D721Med (cell line): ENCODE data around the gene TIAM1.

ENCODE experiments used
- DNase-seq: peaks from one replicate; pipeline ENCODE4 v3.0.0; 2011; ENCODE audit warnings: low spot score; ENCODE audit not compliant: insufficient read length
- FAIRE-seq: peaks from 2 replicates; lab custom pipeline; 2011; peaks lifted over from hg19 to GRCh38; lab: Jason Lieb, UNC
- TF ChIP-seq, protein P1 (sequence below): IDR thresholded peaks from 2 replicates; pipeline ENCODE4 v1.5.1; 2012; ENCODE audit warnings: mild to moderate bottlenecking, control low read depth; ENCODE audit not compliant: insufficient read depth; ENCODE audit errors: missing control alignments

Gene TIAM1

DNA sequence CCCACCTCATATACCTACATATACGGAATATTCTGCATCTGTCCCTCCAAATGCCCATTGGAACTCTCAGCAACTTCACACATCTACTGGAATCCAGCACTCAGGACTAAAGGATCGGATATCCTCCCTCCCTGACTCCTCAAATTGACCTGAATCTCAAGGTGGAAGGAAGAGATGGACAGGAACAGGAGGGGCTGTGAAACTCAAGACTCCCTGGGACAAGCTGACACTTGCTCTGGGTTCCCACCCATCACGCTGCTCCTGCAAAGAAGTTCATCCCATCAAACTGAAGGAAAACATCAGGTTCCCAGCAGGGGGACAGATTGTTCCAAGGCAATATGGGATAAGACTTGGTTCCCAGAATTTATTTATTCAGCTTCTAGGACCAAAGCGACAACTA, 30.3 kb upstream of the TIAM1 start:
- no peak for FAIRE-seq
- DNase-seq = no peak
- TF ChIP-seq, protein P1, sequence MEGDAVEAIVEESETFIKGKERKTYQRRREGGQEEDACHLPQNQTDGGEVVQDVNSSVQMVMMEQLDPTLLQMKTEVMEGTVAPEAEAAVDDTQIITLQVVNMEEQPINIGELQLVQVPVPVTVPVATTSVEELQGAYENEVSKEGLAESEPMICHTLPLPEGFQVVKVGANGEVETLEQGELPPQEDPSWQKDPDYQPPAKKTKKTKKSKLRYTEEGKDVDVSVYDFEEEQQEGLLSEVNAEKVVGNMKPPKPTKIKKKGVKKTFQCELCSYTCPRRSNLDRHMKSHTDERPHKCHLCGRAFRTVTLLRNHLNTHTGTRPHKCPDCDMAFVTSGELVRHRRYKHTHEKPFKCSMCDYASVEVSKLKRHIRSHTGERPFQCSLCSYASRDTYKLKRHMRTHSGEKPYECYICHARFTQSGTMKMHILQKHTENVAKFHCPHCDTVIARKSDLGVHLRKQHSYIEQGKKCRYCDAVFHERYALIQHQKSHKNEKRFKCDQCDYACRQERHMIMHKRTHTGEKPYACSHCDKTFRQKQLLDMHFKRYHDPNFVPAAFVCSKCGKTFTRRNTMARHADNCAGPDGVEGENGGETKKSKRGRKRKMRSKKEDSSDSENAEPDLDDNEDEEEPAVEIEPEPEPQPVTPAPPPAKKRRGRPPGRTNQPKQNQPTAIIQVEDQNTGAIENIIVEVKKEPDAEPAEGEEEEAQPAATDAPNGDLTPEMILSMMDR = no peak

DNA sequence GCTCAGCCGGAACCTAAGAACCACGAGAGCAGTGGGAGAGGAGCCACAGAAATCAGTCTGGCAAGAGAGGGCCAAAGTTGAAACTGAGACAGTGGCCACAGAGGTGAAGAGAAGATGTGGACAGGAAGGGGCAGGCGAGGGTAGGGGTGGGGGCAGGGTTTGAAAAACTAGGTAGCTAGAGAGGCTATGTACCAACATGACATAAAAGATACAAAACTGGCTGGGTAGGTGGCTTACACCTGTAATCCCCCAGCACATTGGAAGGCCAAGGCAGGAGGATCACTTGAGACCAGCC, 28.4 kb upstream of the TIAM1 start:
- no peak for DNase-seq
- no peak for FAIRE-seq
- TF ChIP-seq, protein P1 = no peak

DNA sequence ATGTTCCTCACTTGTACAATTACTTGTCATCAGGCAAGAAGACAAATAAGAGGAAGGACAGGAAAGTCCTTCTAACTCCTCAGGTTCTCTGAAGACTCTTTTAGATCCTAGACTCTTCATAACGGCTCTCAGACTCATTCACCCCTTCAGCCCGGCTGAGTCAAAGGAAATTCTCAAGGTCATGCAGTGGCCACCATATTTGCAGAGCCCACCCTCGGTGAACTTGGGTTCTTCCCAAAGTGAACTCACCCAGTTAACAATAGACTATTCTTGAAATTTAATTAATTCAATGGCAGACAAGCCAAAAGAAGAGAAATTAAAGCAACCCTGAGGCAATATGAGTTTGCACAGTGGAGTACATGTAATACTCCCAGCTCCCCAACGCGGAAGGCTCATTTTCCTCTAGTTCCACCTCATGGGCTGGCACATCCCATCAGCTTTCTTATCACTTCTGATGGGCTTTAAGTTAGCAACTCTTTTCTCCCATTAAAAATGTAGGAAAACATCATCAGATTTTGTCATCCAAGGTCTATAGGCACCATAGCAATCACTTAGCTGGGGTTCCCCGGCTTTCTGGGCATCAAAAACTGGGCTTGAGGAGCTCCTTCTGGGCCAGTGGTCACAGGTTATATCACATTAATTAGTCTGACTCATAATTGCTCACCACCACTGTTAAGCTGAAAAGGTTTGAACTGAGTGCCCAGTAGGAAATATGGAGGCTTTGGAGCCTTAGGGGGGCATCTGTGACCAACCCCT, 27.8 kb upstream of the TIAM1 start:
- no peak for FAIRE-seq
- TF ChIP-seq, protein P1 = no peak
- DNase-seq = no peak

DNA sequence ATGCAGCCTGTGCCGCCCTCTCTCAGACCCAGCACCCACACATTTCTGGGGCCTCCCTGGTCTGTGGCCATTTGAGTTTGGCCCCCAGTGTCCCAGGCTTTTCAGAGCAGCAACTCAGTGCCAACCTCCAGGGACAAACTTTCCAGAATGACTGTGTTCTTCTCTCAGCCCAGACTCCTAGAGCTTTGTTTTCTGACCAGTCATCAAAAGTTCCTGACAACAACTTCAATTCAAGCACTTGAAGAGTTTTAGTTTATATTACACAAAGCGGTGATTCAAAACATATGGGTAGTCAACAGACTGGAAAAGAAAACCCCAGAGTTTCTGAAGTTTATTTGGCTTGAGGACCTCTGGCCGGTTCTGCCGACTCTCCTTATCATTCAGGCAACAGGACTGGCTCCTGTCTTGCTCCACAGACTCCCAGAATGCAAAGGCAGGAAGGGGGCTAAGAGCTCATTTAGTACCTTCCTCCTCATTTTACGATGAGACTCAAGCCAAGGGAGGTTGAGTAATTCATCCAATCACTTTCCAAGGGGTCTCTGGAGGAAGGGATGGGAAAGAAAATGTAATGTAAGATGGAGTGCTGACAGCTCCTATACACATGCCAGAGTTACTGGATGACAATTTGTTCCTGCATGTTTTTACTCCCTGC, 27.0 kb upstream of the TIAM1 start:
- DNase-seq (no peak), FAIRE-seq (no peak)
- TF ChIP-seq, protein P1 = no peak

DNA sequence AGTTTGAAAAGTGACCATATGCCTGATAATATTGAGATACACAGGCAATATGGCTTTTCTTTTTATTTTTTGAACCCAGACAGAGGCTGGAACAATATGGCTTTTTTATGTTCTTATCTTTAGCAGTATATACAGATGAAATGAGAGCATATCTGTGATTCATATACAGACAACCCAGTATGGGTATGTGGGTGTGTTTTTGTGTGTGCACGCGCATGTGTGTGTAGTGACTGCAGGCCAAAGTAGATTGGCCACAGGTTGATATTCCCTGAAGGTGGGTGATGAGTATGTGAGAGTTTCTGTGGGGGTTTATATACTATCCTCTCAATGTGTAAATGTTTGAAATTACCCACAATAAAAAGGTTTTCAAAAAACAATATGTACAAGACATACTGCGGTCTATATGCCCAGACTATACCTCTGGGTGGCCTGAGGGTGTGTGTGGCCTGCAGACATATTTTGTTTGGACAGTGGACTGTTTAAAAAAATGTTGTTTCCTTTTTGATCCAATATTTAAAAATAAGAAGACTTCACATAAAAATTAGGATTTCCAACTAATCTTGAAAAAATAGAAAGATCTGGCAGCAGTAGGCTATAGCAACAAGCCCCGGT, 26.3 kb upstream of the TIAM1 start:
- no peak for FAIRE-seq
- DNase-seq = no peak
- TF ChIP-seq, protein P1 = no peak

DNA sequence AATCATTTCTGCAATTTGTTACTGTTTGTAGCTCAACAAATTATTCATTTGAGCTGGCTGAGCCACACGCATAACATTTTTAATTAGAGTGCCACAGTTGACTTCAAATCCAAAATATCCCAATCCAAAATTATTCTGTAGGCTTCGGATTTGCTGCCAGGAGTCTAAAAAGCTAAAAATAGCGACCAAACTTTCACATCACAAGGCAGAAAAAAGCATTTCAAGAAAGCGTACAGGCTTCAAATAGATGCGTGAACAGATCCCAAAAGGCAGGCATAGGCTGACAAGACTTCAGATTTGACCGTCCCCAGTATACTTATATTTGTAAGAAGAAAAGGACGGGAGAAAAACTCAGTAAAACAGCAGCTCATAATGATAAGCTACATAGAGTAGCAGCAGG, 24.3 kb upstream of the TIAM1 start:
- FAIRE-seq = no peak
- no peak for DNase-seq
- TF ChIP-seq, protein P1 = no peak

DNA sequence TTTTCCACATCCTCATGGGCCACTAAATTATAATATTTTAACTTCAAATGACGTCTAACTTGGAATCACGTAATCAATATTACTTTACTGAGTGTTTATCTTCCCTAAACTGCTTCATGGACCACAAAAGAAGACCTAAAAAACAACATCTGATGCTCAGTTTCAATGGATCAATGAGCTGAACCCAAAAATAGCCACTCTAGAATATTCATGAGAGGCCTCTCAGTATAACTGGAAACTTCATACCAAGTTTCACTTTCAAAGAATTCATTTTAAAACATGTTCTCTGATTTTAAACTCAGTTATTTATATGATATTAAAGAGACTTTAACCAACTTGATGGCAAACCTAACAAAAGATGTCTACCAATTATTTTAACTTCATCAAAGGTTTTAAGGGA, 23.7 kb upstream of the TIAM1 start:
- FAIRE-seq (no peak), DNase-seq (no peak)
- TF ChIP-seq, protein P1 = no peak
